HEK293T (cell line): Measurements from ENCODE around the gene IFTAP.

Source experiments
- CTCF ChIA-PET: fragments of 350-600 bp; formaldehyde crosslinking; extraction: SDS; loops from one replicate; lab custom pipeline; 2021; ENCODE audit warnings: antibody characterized with exemption, inconsistent platforms; lab: Yijun Ruan, JAX
- POLR2A ChIA-PET: fragments of 350-600 bp; formaldehyde crosslinking; extraction: SDS; loops from one replicate; lab custom pipeline; 2020; ENCODE audit warnings: antibody characterized with exemption, inconsistent platforms; lab: Yijun Ruan, JAX
- DNase-seq: peaks from one replicate; pipeline ENCODE4 v3.0.0; 2012; ENCODE audit warnings: mixed read lengths; ENCODE audit errors: extremely low spot score
- ARNT ChIP-seq: fragments of 450-650 bp; IDR thresholded peaks from 2 replicates; pipeline ENCODE4 v1.6.1; 2017; ENCODE audit warnings: mild to moderate bottlenecking
- BHLHE40 ChIP-seq: fragments of 450-650 bp; IDR thresholded peaks from 2 replicates; pipeline ENCODE4 v1.6.1; 2016; ENCODE audit warnings: mild to moderate bottlenecking, moderate library complexity, borderline replicate concordance
- CTBP1 ChIP-seq: fragments of 450-650 bp; IDR thresholded peaks from 2 replicates; pipeline ENCODE4 v1.6.1; 2016; ENCODE audit warnings: borderline replicate concordance
- ELF4 ChIP-seq: fragments of 450-650 bp; IDR thresholded peaks from 2 replicates; pipeline ENCODE4 v1.6.1; 2017; ENCODE audit warnings: antibody characterized with exemption
- FOXA1 ChIP-seq: fragments of 450-650 bp; IDR thresholded peaks from 2 replicates; pipeline ENCODE4 v1.6.1; 2016; ENCODE audit warnings: mild to moderate bottlenecking
- FOXK2 ChIP-seq: fragments of 450-650 bp; IDR thresholded peaks from 2 replicates; pipeline ENCODE4 v1.6.1; 2016; ENCODE audit warnings: mild to moderate bottlenecking
- FOXM1 ChIP-seq: fragments of 450-650 bp; IDR thresholded peaks from 2 replicates; pipeline ENCODE4 v1.6.1; 2017; ENCODE audit warnings: mild to moderate bottlenecking, borderline replicate concordance
- HDGF ChIP-seq: fragments of 450-650 bp; IDR thresholded peaks from 2 replicates; pipeline ENCODE4 v1.6.1; 2017; ENCODE audit warnings: antibody characterized with exemption, borderline replicate concordance
- L3MBTL2 ChIP-seq: fragments of 450-650 bp; conservative IDR thresholded peaks from 2 replicates; pipeline ENCODE4 v1.6.1; 2016; ENCODE audit warnings: mild to moderate bottlenecking
- LEF1 ChIP-seq: fragments of 450-650 bp; IDR thresholded peaks from 2 replicates; pipeline ENCODE4 v1.6.1; 2017; ENCODE audit warnings: mild to moderate bottlenecking, borderline replicate concordance
- NFRKB ChIP-seq: fragments of 450-650 bp; IDR thresholded peaks from 2 replicates; pipeline ENCODE4 v1.6.1; 2016; ENCODE audit warnings: mild to moderate bottlenecking, moderate library complexity
- SP1 ChIP-seq: fragments of 450-650 bp; IDR thresholded peaks from 2 replicates; pipeline ENCODE4 v1.6.1; 2017
- SUZ12 ChIP-seq: fragments of 450-650 bp; IDR thresholded peaks from 2 replicates; pipeline ENCODE4 v1.6.1; 2016; ENCODE audit warnings: mild to moderate bottlenecking
- TARDBP ChIP-seq: fragments of 450-650 bp; IDR thresholded peaks from 2 replicates; pipeline ENCODE4 v1.6.1; 2016
- ZNF384 ChIP-seq: fragments of 450-650 bp; IDR thresholded peaks from 2 replicates; pipeline ENCODE4 v1.6.1; 2016
- TF ChIP-seq, protein P1 (sequence below): fragments of 450-650 bp; IDR thresholded peaks from 2 replicates; pipeline ENCODE4 v1.6.1; 2016

Gene IFTAP

DNA sequence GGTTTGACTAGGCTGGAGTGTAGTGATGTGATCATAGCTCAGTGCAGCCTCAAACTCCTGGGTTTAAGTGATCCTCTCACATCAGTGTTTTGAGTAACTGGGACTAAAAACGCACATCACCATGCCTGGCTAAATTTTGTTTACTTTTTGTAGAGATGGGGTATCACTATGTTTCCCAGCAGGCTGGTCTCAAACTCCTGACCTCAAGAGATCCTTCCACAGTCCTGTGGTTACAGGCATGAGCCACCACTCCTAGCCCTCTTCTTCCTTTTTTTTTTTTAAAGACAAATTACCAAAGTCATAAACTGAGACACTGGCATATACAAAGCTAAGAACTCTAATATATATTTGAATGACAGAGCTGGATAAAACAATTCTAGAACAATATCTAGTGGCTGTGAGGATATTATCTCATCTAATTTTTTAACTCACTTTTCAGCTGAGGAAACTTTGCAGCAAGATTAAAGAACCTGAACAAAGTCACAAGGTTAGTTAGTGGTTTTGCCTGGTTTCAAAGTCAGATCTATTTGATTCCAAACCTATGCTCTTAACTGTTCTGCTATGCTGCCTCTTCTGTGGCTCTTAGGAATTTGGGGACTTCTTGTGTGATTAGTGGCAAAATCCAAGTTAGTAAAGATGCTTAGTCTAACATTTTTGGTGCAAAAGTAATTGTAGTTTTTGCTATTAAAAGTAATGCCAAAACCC lies 99.0 kb downstream of the IFTAP start:
- no peak for DNase-seq
- TF ChIP-seq NFRKB = no peak
- no peak for TF ChIP-seq ZNF384
- TF ChIP-seq L3MBTL2 = no peak
- TF ChIP-seq FOXA1 = no peak
- TF ChIP-seq TARDBP = no peak
- no peak for TF ChIP-seq BHLHE40
- TF ChIP-seq ELF4 = no peak
- TF ChIP-seq CTBP1 = no peak
- no peak for TF ChIP-seq FOXK2
- TF ChIP-seq, protein P1, sequence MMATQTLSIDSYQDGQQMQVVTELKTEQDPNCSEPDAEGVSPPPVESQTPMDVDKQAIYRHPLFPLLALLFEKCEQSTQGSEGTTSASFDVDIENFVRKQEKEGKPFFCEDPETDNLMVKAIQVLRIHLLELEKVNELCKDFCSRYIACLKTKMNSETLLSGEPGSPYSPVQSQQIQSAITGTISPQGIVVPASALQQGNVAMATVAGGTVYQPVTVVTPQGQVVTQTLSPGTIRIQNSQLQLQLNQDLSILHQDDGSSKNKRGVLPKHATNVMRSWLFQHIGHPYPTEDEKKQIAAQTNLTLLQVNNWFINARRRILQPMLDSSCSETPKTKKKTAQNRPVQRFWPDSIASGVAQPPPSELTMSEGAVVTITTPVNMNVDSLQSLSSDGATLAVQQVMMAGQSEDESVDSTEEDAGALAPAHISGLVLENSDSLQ = no peak
- TF ChIP-seq LEF1 = no peak
- TF ChIP-seq ARNT = no peak
- no peak for TF ChIP-seq HDGF
- ChIA-PET CTCF (interaction anchor here (0.6 to 1.2 kb wide), 2 partner anchors 9 to 75 kb away, joined by 4 read pairs; no protein-coding TSS in a partner anchor), POLR2A (no interaction called here)

DNA sequence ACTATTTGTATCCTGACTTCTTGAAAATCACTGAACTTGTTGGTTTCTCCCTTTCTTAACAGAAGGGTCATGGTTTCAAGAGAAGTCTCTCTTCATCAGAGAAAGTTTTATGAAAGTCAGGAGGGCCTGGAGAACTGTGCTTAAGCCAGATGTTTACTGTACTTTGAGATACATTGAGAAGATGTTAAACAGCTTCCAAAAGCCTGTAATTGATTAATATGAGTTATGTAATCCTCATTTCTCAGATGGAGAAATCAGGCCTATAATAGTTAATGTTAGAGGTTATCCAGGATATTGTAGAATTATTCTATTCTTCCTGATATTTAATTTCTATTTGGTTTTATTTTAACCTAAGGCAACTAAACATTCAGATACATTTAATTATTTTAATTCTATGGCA lies 100.8 kb downstream of the IFTAP start:
- DNase-seq = no peak
- ChIA-PET POLR2A (no interaction called here), CTCF (interaction anchor here (2.3 kb wide), 1 partner anchor 131 kb away, joined by 9 read pairs; no protein-coding TSS in a partner anchor)
- no peak for TF ChIP-seq ARNT
- no peak for TF ChIP-seq TARDBP
- TF ChIP-seq ELF4 = no peak
- no peak for TF ChIP-seq FOXA1
- TF ChIP-seq SUZ12 = no peak
- TF ChIP-seq BHLHE40 = no peak
- no peak for TF ChIP-seq LEF1
- no peak for TF ChIP-seq FOXK2
- TF ChIP-seq HDGF = no peak
- TF ChIP-seq FOXM1 = no peak

DNA sequence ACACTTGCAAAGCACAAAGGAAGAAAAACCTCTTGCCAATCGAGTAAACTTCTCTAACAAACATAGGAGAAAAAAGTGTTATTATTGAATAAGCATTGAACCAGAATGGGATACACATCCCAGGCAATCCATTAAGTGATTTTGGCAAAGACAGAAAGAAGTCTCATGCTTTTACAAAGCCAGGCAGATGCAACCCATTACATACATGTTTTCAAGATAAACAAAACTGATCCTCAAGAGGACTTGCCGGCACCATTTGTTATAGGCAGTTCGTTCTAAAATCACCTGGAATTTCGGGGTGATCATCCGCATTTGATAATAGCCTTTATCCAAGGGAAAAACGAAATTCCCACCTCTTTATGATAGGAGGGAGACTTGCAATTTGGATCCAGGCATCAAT lies 101.3 kb downstream of the IFTAP start:
- ChIA-PET CTCF (interaction anchor here (0.6 to 2.3 kb wide), 3 partner anchors 52 to 131 kb away, joined by 3 to 12 read pairs (median 9); no protein-coding TSS in a partner anchor), POLR2A (no interaction called here)
- TF ChIP-seq ARNT = no peak
- no peak for TF ChIP-seq HDGF
- no peak for TF ChIP-seq FOXM1
- no peak for TF ChIP-seq CTBP1
- TF ChIP-seq ELF4 = no peak
- no peak for TF ChIP-seq SP1
- TF ChIP-seq TARDBP = no peak
- no peak for TF ChIP-seq FOXA1
- no peak for DNase-seq

DNA sequence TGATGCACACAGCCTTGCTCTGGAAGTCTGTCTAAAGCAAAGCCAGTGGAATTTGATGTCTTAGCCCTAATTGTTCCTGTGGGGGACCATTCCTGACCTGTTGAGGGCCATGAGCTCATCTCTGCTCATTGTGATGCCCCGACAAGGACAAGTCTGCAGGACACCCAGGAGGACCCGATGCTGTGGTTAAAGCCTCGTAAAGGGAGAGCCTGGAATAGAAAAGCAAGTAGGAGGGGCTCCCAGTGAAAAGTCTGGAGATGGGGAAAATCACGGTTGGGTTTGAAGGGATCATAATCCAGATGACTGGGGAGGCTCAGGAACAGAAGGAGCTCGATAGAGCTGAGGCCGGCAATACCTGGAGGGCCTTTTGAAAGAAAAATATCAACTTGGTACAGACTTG lies 102.2 kb downstream of the IFTAP start:
- TF ChIP-seq L3MBTL2 (no peak), SUZ12 (no peak), TARDBP (no peak), ZNF384 (no peak), BHLHE40 (no peak), SP1 (no peak), NFRKB (no peak), ELF4 (no peak), ARNT (no peak)
- TF ChIP-seq, protein P1 = no peak
- ChIA-PET POLR2A (no interaction called here), CTCF (interaction anchor here (2.1 to 2.3 kb wide), 2 partner anchors 51 to 132 kb away, joined by 9 to 12 read pairs; no protein-coding TSS in a partner anchor)
- no peak for DNase-seq

DNA sequence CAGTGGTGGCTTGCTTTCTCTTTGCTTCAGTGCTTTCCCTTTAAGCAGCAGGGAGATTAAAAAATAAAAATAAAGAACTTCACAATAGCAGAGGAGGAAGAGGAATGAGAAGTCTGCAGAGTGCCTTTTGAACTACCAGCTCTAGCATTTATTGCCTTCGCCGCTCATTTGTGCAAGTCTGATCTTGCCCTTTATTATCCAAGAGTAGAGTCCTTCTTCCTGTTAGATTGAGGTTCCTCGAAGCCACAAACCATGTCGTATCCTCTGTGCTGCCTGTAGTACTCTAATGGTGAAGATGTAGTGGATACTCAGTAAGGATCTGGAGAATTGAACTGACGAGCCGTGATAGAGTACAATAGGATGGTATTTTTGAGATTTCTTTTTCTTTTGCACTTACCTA lies 105.0 kb downstream of the IFTAP start:
- DNase-seq = no peak
- POLR2A ChIA-PET = no interaction called here
- no peak for TF ChIP-seq L3MBTL2
- TF ChIP-seq ELF4 = no peak
- TF ChIP-seq ZNF384 = no peak
- TF ChIP-seq TARDBP = no peak
- TF ChIP-seq FOXK2 = no peak
- no peak for TF ChIP-seq HDGF
- no peak for TF ChIP-seq LEF1
- TF ChIP-seq ARNT = no peak
- no peak for TF ChIP-seq CTBP1
- TF ChIP-seq FOXA1 = no peak
- no peak for TF ChIP-seq FOXM1
- no peak for TF ChIP-seq SUZ12
- TF ChIP-seq NFRKB = no peak
- CTCF ChIA-PET = interaction anchor here (0.6 to 1.0 kb wide), 2 partner anchors 47 to 246 kb away, joined by 3 to 7 read pairs; no protein-coding TSS in a partner anchor

DNA sequence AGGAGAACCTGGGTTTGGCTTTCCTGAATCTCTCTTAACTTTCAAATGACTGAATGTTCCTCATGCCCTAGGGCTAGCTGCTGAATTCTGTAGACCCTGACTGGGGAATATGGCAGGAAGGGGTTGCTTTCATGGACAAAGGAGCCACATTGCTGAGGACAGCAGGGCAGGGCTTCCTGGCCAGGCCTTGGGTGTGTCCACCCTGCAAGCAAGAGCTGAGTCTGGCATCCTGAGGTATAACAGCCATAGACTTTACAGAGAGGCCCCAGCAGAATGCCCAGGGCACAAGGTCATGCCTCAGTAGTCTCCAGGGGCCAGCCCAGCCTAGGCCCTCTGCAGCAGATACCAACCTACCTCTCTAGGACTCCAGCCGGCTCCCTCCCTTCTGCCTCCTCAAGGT lies 105.9 kb downstream of the IFTAP start:
- no peak for DNase-seq
- no peak for TF ChIP-seq BHLHE40
- TF ChIP-seq NFRKB = no peak
- no peak for TF ChIP-seq FOXK2
- TF ChIP-seq TARDBP = no peak
- no peak for TF ChIP-seq ZNF384
- TF ChIP-seq ARNT = no peak
- no peak for TF ChIP-seq LEF1
- TF ChIP-seq, protein P1 = no peak
- no peak for TF ChIP-seq ELF4
- TF ChIP-seq SP1 = no peak
- TF ChIP-seq CTBP1 = no peak
- no peak for TF ChIP-seq SUZ12
- TF ChIP-seq HDGF = no peak
- TF ChIP-seq L3MBTL2 = no peak
- TF ChIP-seq FOXM1 = no peak
- no peak for TF ChIP-seq FOXA1
- ChIA-PET POLR2A (no interaction called here), CTCF (interaction anchor here (1.3 to 3.8 kb wide), 2 partner anchors 47 to 135 kb away, joined by 3 to 72 read pairs; no protein-coding TSS in a partner anchor)
